IMR-90 (cell line): ENCODE measurements around the gene SHROOM3. TPM values are rescaled to one million over a fixed set of nuclear protein-coding genes. Genes with fewer than 3 reads are reported as not detected.
A peak's percentile ranks its signal among the peaks of the same experiment; 100 is the strongest.

ENCODE experiments used
- ATAC-seq: fragments of 200-7000 bp; cut with Tn5 transposase; 2 replicates; pipeline ENCODE4 v1.9.1; 2020; ENCODE audit warnings: low read depth, mild to moderate bottlenecking, moderate library complexity
- BruUV-seq: library from RNA; stranded (reverse); fragments of 400-500 nt; replicated peaks from 2 replicates; lab custom pipeline; 2021; lab: Mats Ljungman, UMichigan
- CTCF ChIA-PET: fragments of 300-600 bp; formaldehyde crosslinking; extraction: SDS; loops from one replicate; lab custom pipeline; 2021; ENCODE audit warnings: antibody characterized with exemption; lab: Yijun Ruan, JAX
- POLR2A ChIA-PET: fragments of 300-600 bp; sonication (Branson Sonifier 250); formaldehyde crosslinking; loops from one replicate; lab custom pipeline; 2022; ENCODE audit warnings: antibody characterized with exemption; ENCODE audit not compliant: unreplicated experiment; lab: Charles Lee
- DNase-seq: peaks from one replicate; pipeline ENCODE4 v3.0.0; 2013
- H2AFZ ChIP-seq: replicated peaks from 2 replicates; pipeline ENCODE3; 2013; ENCODE audit warnings: low read length, mild to moderate bottlenecking; ENCODE audit not compliant: poor library complexity
- H2AK5ac ChIP-seq: 2 replicates; pipeline ENCODE4 v1.6.1; 2013; ENCODE audit warnings: low read depth, low read length, inconsistent platforms
- H2AK9ac ChIP-seq: replicated peaks from 2 replicates; pipeline ENCODE3; 2013; ENCODE audit warnings: mild to moderate bottlenecking, low read depth, low read length, moderate library complexity; ENCODE audit not compliant: poor library complexity
- H2BK120ac ChIP-seq: 2 replicates; pipeline ENCODE4 v1.6.1; 2013; ENCODE audit warnings: low read depth, low read length, inconsistent platforms
- H2BK15ac ChIP-seq: 3 replicates; pipeline ENCODE4 v1.6.1; 2013; ENCODE audit warnings: low read depth, low read length, inconsistent platforms
- H2BK20ac ChIP-seq: 2 replicates; pipeline ENCODE4 v1.6.1; 2013; ENCODE audit warnings: low read depth, mild to moderate bottlenecking, inconsistent platforms, low read length, moderate library complexity
- H2BK5ac ChIP-seq: 2 replicates; pipeline ENCODE4 v1.6.1; 2013; ENCODE audit warnings: mild to moderate bottlenecking, low read depth, low read length, inconsistent platforms; ENCODE audit not compliant: poor library complexity, severe bottlenecking
- H3K14ac ChIP-seq: replicated peaks from 2 replicates; pipeline ENCODE4 v1.6.1; 2013; ENCODE audit warnings: low read depth, low read length, inconsistent platforms
- H3K18ac ChIP-seq: 2 replicates; pipeline ENCODE4 v1.6.1; 2013; ENCODE audit warnings: low read depth, low read length, control low read depth
- H3K23ac ChIP-seq: 2 replicates; pipeline ENCODE4 v1.6.1; 2013; ENCODE audit warnings: low read depth, low read length, inconsistent platforms
- H3K27ac ChIP-seq: 2 replicates; pipeline ENCODE4 v1.5.1; 2013; ENCODE audit warnings: mild to moderate bottlenecking, control low read depth, low read length; ENCODE audit not compliant: insufficient read depth
- H3K27me3 ChIP-seq: 2 replicates; pipeline ENCODE4 v1.6.1; 2013; ENCODE audit warnings: low read length; ENCODE audit not compliant: control insufficient read depth, insufficient read depth
- H3K36me3 ChIP-seq: 2 replicates; pipeline ENCODE4 v1.6.1; 2013; ENCODE audit warnings: low read length, mixed read lengths; ENCODE audit not compliant: control insufficient read depth, insufficient read depth
- H3K4ac ChIP-seq: 2 replicates; pipeline ENCODE4 v1.6.1; 2013; ENCODE audit warnings: low read depth, low read length, inconsistent platforms
- H3K4me1 ChIP-seq: 2 replicates; pipeline ENCODE4 v1.6.1; 2013; ENCODE audit warnings: low read length, mixed read lengths; ENCODE audit not compliant: control insufficient read depth, insufficient read depth
- H3K4me2 ChIP-seq: 2 replicates; pipeline ENCODE4 v1.6.1; 2013; ENCODE audit warnings: low read depth, mild to moderate bottlenecking, control low read depth, low read length, moderate library complexity
- H3K4me3 ChIP-seq: 2 replicates; pipeline ENCODE4 v1.5.1; 2013; ENCODE audit warnings: low read depth, mild to moderate bottlenecking, control low read depth, low read length, moderate library complexity; ENCODE audit not compliant: insufficient read depth
- H3K56ac ChIP-seq: 2 replicates; pipeline ENCODE4 v1.6.1; 2013; ENCODE audit warnings: low read length, inconsistent platforms; ENCODE audit not compliant: insufficient read depth; ENCODE audit errors: extremely low read depth
- H3K79me1 ChIP-seq, 2 experiments: 2 replicates each; pipeline ENCODE4 v1.6.1; 2013; ENCODE audit warnings: low read length in 2 of 2, inconsistent platforms in 1 of 2, low read depth in 1 of 2
- H3K9ac ChIP-seq: 2 replicates; pipeline ENCODE4 v1.6.1; 2013; ENCODE audit warnings: low read depth, low read length, control low read depth
- H3K9me1 ChIP-seq: 2 replicates; pipeline ENCODE4 v1.6.1; 2013; ENCODE audit warnings: low read length, inconsistent platforms; ENCODE audit not compliant: insufficient read depth
- H3K9me3 ChIP-seq: 2 replicates; pipeline ENCODE4 v1.6.1; 2013; ENCODE audit warnings: low read length; ENCODE audit not compliant: control insufficient read depth, insufficient read depth
- H4K20me1 ChIP-seq: 2 replicates; pipeline ENCODE4 v1.6.1; 2013; ENCODE audit warnings: low read length, inconsistent platforms; ENCODE audit not compliant: insufficient read depth
- H4K5ac ChIP-seq: 2 replicates; pipeline ENCODE4 v1.6.1; 2013; ENCODE audit warnings: mild to moderate bottlenecking, low read depth, low read length, control low read depth
- H4K8ac ChIP-seq, 2 experiments: 2 replicates each; pipeline ENCODE4 v1.6.1; 2013; ENCODE audit warnings: low read depth in 2 of 2, low read length in 2 of 2, control low read depth in 1 of 2, inconsistent platforms in 1 of 2
- H4K91ac ChIP-seq: 2 replicates; pipeline ENCODE4 v1.6.1; 2013; ENCODE audit warnings: low read depth, low read length, inconsistent platforms; ENCODE audit not compliant: insufficient read depth
- BHLHE40 ChIP-seq: fragments of 150-350 bp; IDR thresholded peaks from 2 replicates; pipeline ENCODE4 v1.6.1; 2016; ENCODE audit warnings: mild to moderate bottlenecking, low read depth, low read length
- CEBPB ChIP-seq: IDR thresholded peaks from 2 replicates; pipeline ENCODE4 v1.6.1; 2012; ENCODE audit warnings: low read depth, low read length, improper control_type of control experiment
- CHD1 ChIP-seq: IDR thresholded peaks from 2 replicates; pipeline ENCODE4 v1.6.1; 2012; ENCODE audit warnings: low read depth, low read length, improper control_type of control experiment
- CTCF ChIP-seq: conservative IDR thresholded peaks from 2 replicates; pipeline ENCODE4 v1.5.1; 2012; ENCODE audit warnings: mild to moderate bottlenecking, low read depth, low read length, improper control_type of control experiment
- FOS ChIP-seq: fragments of 150-350 bp; IDR thresholded peaks from 2 replicates; pipeline ENCODE4 v1.6.1; 2016; ENCODE audit warnings: low read depth, low read length
- MAFK ChIP-seq: IDR thresholded peaks from 2 replicates; pipeline ENCODE4 v1.6.1; 2012; ENCODE audit warnings: low read depth, low read length, improper control_type of control experiment
- MAZ ChIP-seq: IDR thresholded peaks from 2 replicates; pipeline ENCODE4 v1.6.1; 2012; ENCODE audit warnings: low read depth, mild to moderate bottlenecking, low read length, improper control_type of control experiment, moderate library complexity, borderline replicate concordance
- MXI1 ChIP-seq: IDR thresholded peaks from 2 replicates; pipeline ENCODE4 v1.6.1; 2012; ENCODE audit warnings: low read depth, mild to moderate bottlenecking, low read length, moderate library complexity, borderline replicate concordance
- NFE2L2 ChIP-seq: fragments of 150-350 bp; IDR thresholded peaks from 2 replicates; pipeline ENCODE4 v1.6.1; 2016; ENCODE audit warnings: low read depth, mild to moderate bottlenecking, low read length
- POLR2A ChIP-seq: IDR thresholded peaks from 2 replicates; pipeline ENCODE4 v1.6.1; 2012; ENCODE audit warnings: mild to moderate bottlenecking, low read depth, low read length
- RAD21 ChIP-seq: IDR thresholded peaks from 2 replicates; pipeline ENCODE4 v1.6.1; 2012; ENCODE audit warnings: low read length, improper control_type of control experiment
- RCOR1 ChIP-seq: IDR thresholded peaks from 2 replicates; pipeline ENCODE4 v1.6.1; 2012; ENCODE audit warnings: mild to moderate bottlenecking, low read length, improper control_type of control experiment; ENCODE audit not compliant: insufficient replicate concordance
- RFX5 ChIP-seq: IDR thresholded peaks from 2 replicates; pipeline ENCODE4 v1.8.0; 2012; ENCODE audit warnings: low read depth, mild to moderate bottlenecking, low read length, moderate library complexity
- SMC3 ChIP-seq: fragments of 150-350 bp; IDR thresholded peaks from 2 replicates; pipeline ENCODE4 v1.6.1; 2016; ENCODE audit warnings: low read depth, mild to moderate bottlenecking, antibody characterized with exemption, low read length, moderate library complexity
- USF2 ChIP-seq: fragments of 150-350 bp; IDR thresholded peaks from 2 replicates; pipeline ENCODE4 v1.6.1; 2017; ENCODE audit warnings: mild to moderate bottlenecking, antibody characterized with exemption, low read length, low read depth
- WGBS, 2 experiments: methylation state at CpG; one replicate each; pipeline versions ENCODE4 v1.1.5 to v1.1.7; 2013; ENCODE audit warnings: missing lambda C conversion rate in 2 of 2; ENCODE audit not compliant: insufficient read length in 1 of 2; ENCODE audit errors: extremely low coverage in 2 of 2; 5-methylcytosine and 5-hydroxymethylcytosine counted together
- dilution Hi-C: fragments of 300-500 bp; cut with HindIII; formaldehyde crosslinking; loops from one replicate; pipeline ENCODE4 v1.14.3; 2018; ENCODE audit warnings: low sequenced_read_pairs; ENCODE audit not compliant: unreplicated experiment
- in situ Hi-C: fragments of 300-500 bp; cut with MboI; formaldehyde crosslinking; loops from 3 replicates; pipeline ENCODE4 v1.14.3; 2019; ENCODE audit warnings: low sequenced_read_pairs, inconsistent platforms, mixed read lengths
- intact Hi-C: fragments of 100-400 bp; cut with micrococcal nuclease; formaldehyde crosslinking; loops from 2 replicates; pipeline ENCODE4 v1.10.0; 2022
- polyA plus RNA-seq, 3 experiments: library from polyadenylated mRNA; depleted of rRNA; stranded (reverse); fragments of >200 nt; gene quantifications; 2 replicates each; pipeline ENCODE4 v1.2.3, GENCODE V29; 2012; ENCODE audit warnings: low replicate concordance in 1 of 3
- total RNA-seq: library from RNA; depleted of rRNA; stranded (reverse); fragments of >200 nt; gene quantifications from 2 replicates; pipeline ENCODE4 v1.2.3, GENCODE V29; 2012
- TF ChIP-seq, protein P1 (sequence below): fragments of 150-350 bp; IDR thresholded peaks from 2 replicates; pipeline ENCODE4 v1.6.1; 2016; ENCODE audit warnings: low read depth, mild to moderate bottlenecking, low read length, moderate library complexity, borderline replicate concordance

Gene SHROOM3
- total and polyA plus RNA-seq, 2 of the 4 experiments (the other 2 are of a cell fraction), result 10.8 to 19.5 TPM

GRCh38 chr4:76615999-76616398 is 181.0 kb downstream of the SHROOM3 start:
- Histone ChIP-seq H2AK9ac (no peak overlapping the region), H3K18ac (peak overlapping the region; percentile 70; the same call in 1 of the 2 replicates), H2BK15ac (peak overlapping the region; percentile 77; the same call in 2 of the 3 replicates), H3K23ac (peak overlapping the region; percentile 92; the same call in 1 of the 2 replicates), H3K79me1 (peaks cover 12 to 18% of the 10 kb centered on the region in 2 experiments; a peak in 3 of 4 replicates), H3K9ac (no peak overlapping the region), H4K20me1 (no peaks in the 10 kb centered on the region), H3K4ac (peak overlapping the region; percentile 97; the same call in 1 of the 2 replicates), H4K5ac (no peak overlapping the region), H3K9me3 (no peaks in the 10 kb centered on the region), H4K8ac (peak overlapping the region; percentile 18 to 88; a peak in 3 of 4 replicates), H2BK5ac (peak overlapping the region; percentile 76), H3K56ac (no peak overlapping the region), H2AK5ac (peak overlapping the region; percentile 91; the same call in 1 of the 2 replicates), H3K27ac (no peak overlapping the region), H3K4me1 (peaks cover 9% of the 10 kb centered on the region), H3K14ac (peak overlapping the region; percentile 97; the same call in 1 of the 2 replicates), H2BK20ac (peak overlapping the region; percentile 98; the same call in 1 of the 2 replicates), H2BK120ac (peak overlapping the region; percentile 97), H3K36me3 (no peaks in the 10 kb centered on the region), H4K91ac (peak overlapping the region; percentile 67), H3K27me3 (no peaks in the 10 kb centered on the region), H3K4me3 (no peak overlapping the region), H2AFZ (no peak overlapping the region), H3K9me1 (peaks cover 22% of the 10 kb centered on the region), H3K4me2 (no peak overlapping the region)
- no TSS peak for BruUV-seq
- DNase-seq (no peak), ATAC-seq (no peak)
- CTCF ChIA-PET, result no interaction called here
- POLR2A ChIA-PET, result no interaction called here
- dilution Hi-C loops (no loop called here), intact Hi-C loops (no loop called here), in situ Hi-C loops (no loop called here)
- WGBS, 2 experiments, result no CpG with 5 or more reads among the region's 3 CpGs
- no peak for TF ChIP-seq MAZ
- no peak for TF ChIP-seq MAFK
- TF ChIP-seq MXI1, result no peak
- TF ChIP-seq CEBPB, result no peak
- no peak for TF ChIP-seq CHD1
- TF ChIP-seq USF2, result no peak
- TF ChIP-seq FOS, result no peak
- no peak for TF ChIP-seq RAD21
- no peak for TF ChIP-seq SMC3
- no peak for TF ChIP-seq NFE2L2
- no peak for TF ChIP-seq CTCF
- no peak for TF ChIP-seq RFX5
- no peak for TF ChIP-seq RCOR1
- TF ChIP-seq, protein P1, sequence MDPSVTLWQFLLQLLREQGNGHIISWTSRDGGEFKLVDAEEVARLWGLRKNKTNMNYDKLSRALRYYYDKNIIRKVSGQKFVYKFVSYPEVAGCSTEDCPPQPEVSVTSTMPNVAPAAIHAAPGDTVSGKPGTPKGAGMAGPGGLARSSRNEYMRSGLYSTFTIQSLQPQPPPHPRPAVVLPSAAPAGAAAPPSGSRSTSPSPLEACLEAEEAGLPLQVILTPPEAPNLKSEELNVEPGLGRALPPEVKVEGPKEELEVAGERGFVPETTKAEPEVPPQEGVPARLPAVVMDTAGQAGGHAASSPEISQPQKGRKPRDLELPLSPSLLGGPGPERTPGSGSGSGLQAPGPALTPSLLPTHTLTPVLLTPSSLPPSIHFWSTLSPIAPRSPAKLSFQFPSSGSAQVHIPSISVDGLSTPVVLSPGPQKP, result no peak
- no peak for TF ChIP-seq BHLHE40
- no peak for TF ChIP-seq POLR2A
